Activated T-cell treated with anti-CD3 and anti-CD28 coated beads, Interleukin-2, amount 50 U/mL, for 72 hours (primary cell): ENCODE results near the gene MICAL1. TPM values are rescaled to one million over a fixed set of nuclear protein-coding genes. Genes with fewer than 3 reads are reported as not detected.
A peak's percentile ranks its signal among the peaks of the same experiment; 100 is the strongest.

Experiments
- ATAC-seq, 2 donors: fragments of 150-1000 bp; cut with Tn5 transposase; replicated peaks in 1 of 2; 2 replicates each; pipeline ENCODE4 v1.10.0; 2021; ENCODE audit warnings: moderate library complexity in 2 of 2, mild to moderate bottlenecking in 1 of 2
- DNase-seq, 2 donors: peaks; one replicate each; pipeline ENCODE4 v3.0.0; 2021 to 2022; ENCODE audit warnings: mixed read lengths in 1 of 2
- H3K27ac Mint-ChIP-seq: one replicate; pipeline ENCODE4 v1.8.0; 2022; ENCODE audit warnings: mild to moderate bottlenecking, moderate library complexity, mixed read lengths
- H3K27me3 Mint-ChIP-seq: one replicate; pipeline ENCODE4 v1.8.0; 2022; ENCODE audit warnings: low read depth, mixed read lengths
- H3K36me3 Mint-ChIP-seq, 2 donors: one replicate each; pipeline ENCODE4 v1.8.0; 2022; ENCODE audit warnings: mixed read lengths in 2 of 2, mild to moderate bottlenecking in 1 of 2; ENCODE audit not compliant: insufficient read depth in 2 of 2
- H3K4me1 Mint-ChIP-seq: one replicate; pipeline ENCODE4 v1.8.0; 2022; ENCODE audit warnings: low read depth, mixed read lengths
- H3K4me3 Mint-ChIP-seq, 2 donors: one replicate each; pipeline ENCODE4 v1.8.0; 2022; ENCODE audit warnings: mild to moderate bottlenecking in 2 of 2, mixed read lengths in 2 of 2, moderate library complexity in 2 of 2
- H3K9me3 Mint-ChIP-seq, 2 donors: one replicate each; pipeline ENCODE4 v1.8.0; 2022; ENCODE audit warnings: mixed read lengths in 2 of 2
- total RNA-seq, 2 donors: library from RNA; stranded (reverse); gene quantifications; one replicate each; pipeline ENCODE4 v1.2.3, GENCODE V29; 2022

The MICAL1 gene
- total RNA-seq: 10 to 100 TPM; 70.4 to 76.7 TPM

GRCh38 chr6:109455437-109456110 lies at the start of gene MICAL1:
Gene MICAL1, minus strand, starts transcription at chr6:109455772. Its CDS starts 1,576 bp downstream, at chr6:109454196.
- ATAC-seq: peak; percentile 59 to 62
- peaks cover 3 to 7% of the 10 kb centered on the region in 2 donors for H3K36me3 Mint-ChIP-seq
- H3K27me3 Mint-ChIP-seq: no peaks in the 10 kb centered on the region
- peaks cover 61% of the 10 kb centered on the region for H3K4me1 Mint-ChIP-seq
- no peaks in the 10 kb centered on the region for H3K9me3 Mint-ChIP-seq
- peak within 1 kb of the TSS; percentile 64 for H3K27ac Mint-ChIP-seq
- peak within 1 kb of the TSS; percentile 86 to 99 for H3K4me3 Mint-ChIP-seq
- DNase-seq: peak; percentile 76

GRCh38 chr6:109503327-109504224 lies 48.0 kb upstream of the MICAL1 start:
- Mint-ChIP-seq H3K4me1 (no peaks in the 10 kb centered on the region), H3K4me3 (no peak overlapping the region), H3K27ac (no peak overlapping the region), H3K36me3 (no peaks in the 10 kb centered on the region), H3K9me3 (no peaks in the 10 kb centered on the region), H3K27me3 (peaks cover 5% of the 10 kb centered on the region)
- ATAC-seq (no peak), DNase-seq (no peak)

- DNase-seq: no peak
- ATAC-seq: no peak
- Mint-ChIP-seq H3K9me3 (no peaks in the 10 kb centered on the region), H3K36me3 (no peaks in the 10 kb centered on the region), H3K4me3 (no peak overlapping the region), H3K27ac (no peak overlapping the region), H3K4me1 (peaks cover 15% of the 10 kb centered on the region), H3K27me3 (peaks cover 5% of the 10 kb centered on the region)
Observed at GRCh38 chr6:109498936-109499335, 43.4 kb upstream of the MICAL1 start.

- peaks cover 5% of the 10 kb centered on the region for H3K27me3 Mint-ChIP-seq
- ATAC-seq: no peak
- H3K27ac Mint-ChIP-seq: no peak overlapping the region
Observed at GRCh38 chr6:109498052-109498451, 42.5 kb upstream of the MICAL1 start.

GRCh38 chr6:109496036-109496772 lies 40.6 kb upstream of the MICAL1 start:
- Mint-ChIP-seq H3K9me3 (no peaks in the 10 kb centered on the region), H3K4me1 (peaks cover 31% of the 10 kb centered on the region), H3K36me3 (no peaks in the 10 kb centered on the region), H3K4me3 (no peak overlapping the region), H3K27ac (no peak overlapping the region), H3K27me3 (no peaks in the 10 kb centered on the region)
- ATAC-seq: peak; percentile 32 to 37
- DNase-seq: no peak

More at GRCh38 chr6:109498052-109498451, 42.5 kb upstream of the MICAL1 start:
- DNase-seq: no peak
- no peaks in the 10 kb centered on the region for H3K36me3 Mint-ChIP-seq
- H3K4me3 Mint-ChIP-seq: no peak overlapping the region
- no peaks in the 10 kb centered on the region for H3K9me3 Mint-ChIP-seq
- H3K4me1 Mint-ChIP-seq: peaks cover 22% of the 10 kb centered on the region

- DNase-seq: no peak
- Mint-ChIP-seq H3K36me3 (no peaks in the 10 kb centered on the region), H3K4me1 (peaks cover 47% of the 10 kb centered on the region), H3K27ac (no peak overlapping the region), H3K9me3 (no peaks in the 10 kb centered on the region), H3K27me3 (no peaks in the 10 kb centered on the region), H3K4me3 (no peak overlapping the region)
- no peak for ATAC-seq
Observed at GRCh38 chr6:109493865-109494264, 38.3 kb upstream of the MICAL1 start.

GRCh38 chr6:109491207-109491938 lies 35.8 kb upstream of the MICAL1 start:
- Mint-ChIP-seq H3K9me3 (no peaks in the 10 kb centered on the region), H3K27me3 (no peaks in the 10 kb centered on the region), H3K27ac (peak overlapping the region; percentile 61), H3K4me1 (peaks cover 42% of the 10 kb centered on the region), H3K36me3 (no peaks in the 10 kb centered on the region), H3K4me3 (peak overlapping the region; percentile 65)
- DNase-seq (peak; percentile 34 to 47), ATAC-seq (peak; percentile 99)

GRCh38 chr6:109490713-109491112 lies 35.1 kb upstream of the MICAL1 start:
- no peaks in the 10 kb centered on the region for H3K9me3 Mint-ChIP-seq
- peak overlapping the region; percentile 65 for H3K4me3 Mint-ChIP-seq

GRCh38 chr6:109488001-109488400 lies 32.4 kb upstream of the MICAL1 start:
- no peaks in the 10 kb centered on the region for H3K9me3 Mint-ChIP-seq
- no peak for DNase-seq
- no peaks in the 10 kb centered on the region for H3K27me3 Mint-ChIP-seq
- no peak overlapping the region for H3K27ac Mint-ChIP-seq
- H3K4me3 Mint-ChIP-seq: no peak overlapping the region
- no peak for ATAC-seq
- peaks cover 51% of the 10 kb centered on the region for H3K4me1 Mint-ChIP-seq
- H3K36me3 Mint-ChIP-seq: no peaks in the 10 kb centered on the region

More at GRCh38 chr6:109490713-109491112, 35.1 kb upstream of the MICAL1 start:
- Mint-ChIP-seq H3K27ac (peak overlapping the region; percentile 61), H3K36me3 (no peaks in the 10 kb centered on the region), H3K4me1 (peaks cover 42% of the 10 kb centered on the region), H3K27me3 (no peaks in the 10 kb centered on the region)
- DNase-seq (no peak), ATAC-seq (no peak)

GRCh38 chr6:109486068-109486467 lies 30.5 kb upstream of the MICAL1 start:
- Mint-ChIP-seq H3K4me3 (peak overlapping the region in 1 of 2 donors; percentile 74), H3K27me3 (no peaks in the 10 kb centered on the region), H3K4me1 (peaks cover 52% of the 10 kb centered on the region), H3K36me3 (peaks cover 5 to 8% of the 10 kb centered on the region in 2 donors), H3K9me3 (no peaks in the 10 kb centered on the region), H3K27ac (peak overlapping the region; percentile 88)
- ATAC-seq (peak; percentile 28 to 49), DNase-seq (no peak)

- DNase-seq (no peak), ATAC-seq (peak in 1 of 2 donors; percentile 1)
- Mint-ChIP-seq H3K4me1 (peaks cover 52% of the 10 kb centered on the region), H3K9me3 (no peaks in the 10 kb centered on the region), H3K27ac (peak overlapping the region; percentile 88), H3K4me3 (peak overlapping the region in 1 of 2 donors; percentile 74), H3K27me3 (no peaks in the 10 kb centered on the region), H3K36me3 (peaks cover 5 to 9% of the 10 kb centered on the region in 2 donors)
Observed at GRCh38 chr6:109485266-109485935, 29.8 kb upstream of the MICAL1 start.

- peak overlapping the region; percentile 75 to 88 for H3K4me3 Mint-ChIP-seq
- ATAC-seq: no peak
- no peak for DNase-seq
Observed at GRCh38 chr6:109484122-109484521, 28.6 kb upstream of the MICAL1 start.

More at GRCh38 chr6:109484122-109484521, 28.6 kb upstream of the MICAL1 start:
- Mint-ChIP-seq H3K27me3 (no peaks in the 10 kb centered on the region), H3K27ac (peak overlapping the region; percentile 16), H3K9me3 (no peaks in the 10 kb centered on the region), H3K4me1 (peaks cover 58% of the 10 kb centered on the region), H3K36me3 (peaks cover 7 to 12% of the 10 kb centered on the region in 2 donors)
